Measurements from ENCODE around the gene EML4.

Gene EML4

GRCh38 chr2:42186366-42186765, 17.2 kb downstream of the EML4 start:
- peaks cover 15 to 50% of the 10 kb centered on the region in 2 donors for H3K4me1 ChIP-seq (ENCODE audit: control insufficient read depth in 1 of 2, insufficient read depth in 2 of 2, low read length in 2 of 2)
- no peaks in the 10 kb centered on the region for H3K9me3 ChIP-seq (ENCODE audit: control insufficient read depth in 1 of 2, low read length in 2 of 2)
- H3K27ac ChIP-seq (ENCODE audit: low read depth, low read length), result no peak overlapping the region
- no peaks in the 10 kb centered on the region for H3K27me3 ChIP-seq (ENCODE audit: control insufficient read depth in 1 of 2, insufficient read depth in 2 of 2, low read length in 2 of 2)
- H3K4me3 ChIP-seq (ENCODE audit: low read depth in 1 of 2, low read length in 2 of 2), result no peak overlapping the region
- peaks cover 0 to 3% of the 10 kb centered on the region in 2 donors for H3K36me3 ChIP-seq (ENCODE audit: control insufficient read depth in 1 of 2, insufficient read depth in 2 of 2, low read length in 2 of 2)
- H3K9ac ChIP-seq (ENCODE audit: low read depth in 1 of 2, low read length in 2 of 2), result no peak overlapping the region

- Histone ChIP-seq H3K36me3 (ENCODE audit: control insufficient read depth in 1 of 2, insufficient read depth in 2 of 2, low read length in 2 of 2) (no peaks in the 10 kb centered on the region), H3K9me3 (ENCODE audit: control insufficient read depth in 1 of 2, low read length in 2 of 2) (no peaks in the 10 kb centered on the region), H3K27ac (ENCODE audit: low read depth, low read length) (no peak overlapping the region), H3K4me3 (ENCODE audit: low read depth in 1 of 2, low read length in 2 of 2) (no peak overlapping the region), H3K4me1 (ENCODE audit: control insufficient read depth in 1 of 2, insufficient read depth in 2 of 2, low read length in 2 of 2) (peaks cover 15 to 50% of the 10 kb centered on the region in 2 donors), H3K9ac (ENCODE audit: low read depth in 1 of 2, low read length in 2 of 2) (no peak overlapping the region), H3K27me3 (ENCODE audit: control insufficient read depth in 1 of 2, insufficient read depth in 2 of 2, low read length in 2 of 2) (no peaks in the 10 kb centered on the region)
Measured at GRCh38 chr2:42186945-42187632, 17.9 kb downstream of the EML4 start.

- H3K9me3 ChIP-seq (ENCODE audit: control insufficient read depth in 1 of 2, low read length in 2 of 2), result no peaks in the 10 kb centered on the region
- H3K9ac ChIP-seq (ENCODE audit: low read depth in 1 of 2, low read length in 2 of 2), result no peak overlapping the region
- no peak overlapping the region for H3K27ac ChIP-seq (ENCODE audit: low read depth, low read length)
- peaks cover 16 to 49% of the 10 kb centered on the region in 2 donors for H3K4me1 ChIP-seq (ENCODE audit: control insufficient read depth in 1 of 2, insufficient read depth in 2 of 2, low read length in 2 of 2)
- H3K36me3 ChIP-seq (ENCODE audit: control insufficient read depth in 1 of 2, insufficient read depth in 2 of 2, low read length in 2 of 2), result no peaks in the 10 kb centered on the region
- no peaks in the 10 kb centered on the region for H3K27me3 ChIP-seq (ENCODE audit: control insufficient read depth in 1 of 2, insufficient read depth in 2 of 2, low read length in 2 of 2)
- H3K4me3 ChIP-seq (ENCODE audit: low read depth in 1 of 2, low read length in 2 of 2), result no peak overlapping the region
Measured at GRCh38 chr2:42187886-42188285, 18.7 kb downstream of the EML4 start.

GRCh38 chr2:42189235-42189566, 20.0 kb downstream of the EML4 start:
- Histone ChIP-seq H3K27me3 (ENCODE audit: control insufficient read depth in 1 of 2, insufficient read depth in 2 of 2, low read length in 2 of 2) (no peaks in the 10 kb centered on the region), H3K27ac (ENCODE audit: low read depth, low read length) (no peak overlapping the region), H3K4me3 (ENCODE audit: low read depth in 1 of 2, low read length in 2 of 2) (no peak overlapping the region), H3K36me3 (ENCODE audit: control insufficient read depth in 1 of 2, insufficient read depth in 2 of 2, low read length in 2 of 2) (no peaks in the 10 kb centered on the region), H3K9me3 (ENCODE audit: control insufficient read depth in 1 of 2, low read length in 2 of 2) (no peaks in the 10 kb centered on the region), H3K4me1 (ENCODE audit: control insufficient read depth in 1 of 2, insufficient read depth in 2 of 2, low read length in 2 of 2) (peaks cover 23 to 52% of the 10 kb centered on the region in 2 donors), H3K9ac (ENCODE audit: low read depth in 1 of 2, low read length in 2 of 2) (no peak overlapping the region)

GRCh38 chr2:42190191-42190590, 21.0 kb downstream of the EML4 start:
- H3K27ac ChIP-seq (ENCODE audit: low read depth, low read length), result no peak overlapping the region
- H3K4me1 ChIP-seq (ENCODE audit: control insufficient read depth in 1 of 2, insufficient read depth in 2 of 2, low read length in 2 of 2), result peaks cover 27 to 55% of the 10 kb centered on the region in 2 donors
- H3K4me3 ChIP-seq (ENCODE audit: low read depth in 1 of 2, low read length in 2 of 2), result no peak overlapping the region
- no peaks in the 10 kb centered on the region for H3K9me3 ChIP-seq (ENCODE audit: control insufficient read depth in 1 of 2, low read length in 2 of 2)
- H3K27me3 ChIP-seq (ENCODE audit: control insufficient read depth in 1 of 2, insufficient read depth in 2 of 2, low read length in 2 of 2), result no peaks in the 10 kb centered on the region
- no peaks in the 10 kb centered on the region for H3K36me3 ChIP-seq (ENCODE audit: control insufficient read depth in 1 of 2, insufficient read depth in 2 of 2, low read length in 2 of 2)
- H3K9ac ChIP-seq (ENCODE audit: low read depth in 1 of 2, low read length in 2 of 2), result no peak overlapping the region

- Histone ChIP-seq H3K27me3 (ENCODE audit: control insufficient read depth in 1 of 2, insufficient read depth in 2 of 2, low read length in 2 of 2) (no peaks in the 10 kb centered on the region), H3K9ac (ENCODE audit: low read depth in 1 of 2, low read length in 2 of 2) (no peak overlapping the region)
Measured at GRCh38 chr2:42191285-42192009, 22.3 kb downstream of the EML4 start.

GRCh38 chr2:42192010-42192373, 22.8 kb downstream of the EML4 start:
- no peak overlapping the region for H3K4me3 ChIP-seq (ENCODE audit: low read depth in 1 of 2, low read length in 2 of 2)
- no peak overlapping the region for H3K9ac ChIP-seq (ENCODE audit: low read depth in 1 of 2, low read length in 2 of 2)
- no peaks in the 10 kb centered on the region for H3K36me3 ChIP-seq (ENCODE audit: control insufficient read depth in 1 of 2, insufficient read depth in 2 of 2, low read length in 2 of 2)
- no peaks in the 10 kb centered on the region for H3K27me3 ChIP-seq (ENCODE audit: control insufficient read depth in 1 of 2, insufficient read depth in 2 of 2, low read length in 2 of 2)
- H3K4me1 ChIP-seq (ENCODE audit: control insufficient read depth in 1 of 2, insufficient read depth in 2 of 2, low read length in 2 of 2), result peaks cover 34 to 58% of the 10 kb centered on the region in 2 donors
- no peaks in the 10 kb centered on the region for H3K9me3 ChIP-seq (ENCODE audit: control insufficient read depth in 1 of 2, low read length in 2 of 2)
- no peak overlapping the region for H3K27ac ChIP-seq (ENCODE audit: low read depth, low read length)

More at GRCh38 chr2:42191285-42192009, 22.3 kb downstream of the EML4 start:
- H3K4me1 ChIP-seq (ENCODE audit: control insufficient read depth in 1 of 2, insufficient read depth in 2 of 2, low read length in 2 of 2), result peaks cover 29 to 55% of the 10 kb centered on the region in 2 donors
- no peak overlapping the region for H3K4me3 ChIP-seq (ENCODE audit: low read depth in 1 of 2, low read length in 2 of 2)
- H3K9me3 ChIP-seq (ENCODE audit: control insufficient read depth in 1 of 2, low read length in 2 of 2), result no peaks in the 10 kb centered on the region
- H3K27ac ChIP-seq (ENCODE audit: low read depth, low read length), result peak overlapping the region; percentile 42
- no peaks in the 10 kb centered on the region for H3K36me3 ChIP-seq (ENCODE audit: control insufficient read depth in 1 of 2, insufficient read depth in 2 of 2, low read length in 2 of 2)

- H3K9ac ChIP-seq (ENCODE audit: low read depth in 1 of 2, low read length in 2 of 2), result no peak overlapping the region
- no peaks in the 10 kb centered on the region for H3K36me3 ChIP-seq (ENCODE audit: control insufficient read depth in 1 of 2, insufficient read depth in 2 of 2, low read length in 2 of 2)
- H3K4me3 ChIP-seq (ENCODE audit: low read depth in 1 of 2, low read length in 2 of 2), result no peak overlapping the region
- H3K27ac ChIP-seq (ENCODE audit: low read depth, low read length), result no peak overlapping the region
- no peaks in the 10 kb centered on the region for H3K9me3 ChIP-seq (ENCODE audit: control insufficient read depth in 1 of 2, low read length in 2 of 2)
- peaks cover 37 to 64% of the 10 kb centered on the region in 2 donors for H3K4me1 ChIP-seq (ENCODE audit: control insufficient read depth in 1 of 2, insufficient read depth in 2 of 2, low read length in 2 of 2)
- no peaks in the 10 kb centered on the region for H3K27me3 ChIP-seq (ENCODE audit: control insufficient read depth in 1 of 2, insufficient read depth in 2 of 2, low read length in 2 of 2)
Measured at GRCh38 chr2:42192652-42193566, 23.8 kb downstream of the EML4 start.

GRCh38 chr2:42193722-42194187, 24.6 kb downstream of the EML4 start:
- H3K9ac ChIP-seq (ENCODE audit: low read depth in 1 of 2, low read length in 2 of 2), result no peak overlapping the region
- peaks cover 41 to 68% of the 10 kb centered on the region in 2 donors for H3K4me1 ChIP-seq (ENCODE audit: control insufficient read depth in 1 of 2, insufficient read depth in 2 of 2, low read length in 2 of 2)
- no peak overlapping the region for H3K27ac ChIP-seq (ENCODE audit: low read depth, low read length)

GRCh38 chr2:42194428-42194827, 25.3 kb downstream of the EML4 start:
- no peak overlapping the region for H3K4me3 ChIP-seq (ENCODE audit: low read depth in 1 of 2, low read length in 2 of 2)
- H3K9ac ChIP-seq (ENCODE audit: low read depth in 1 of 2, low read length in 2 of 2), result no peak overlapping the region
- no peaks in the 10 kb centered on the region for H3K36me3 ChIP-seq (ENCODE audit: control insufficient read depth in 1 of 2, insufficient read depth in 2 of 2, low read length in 2 of 2)
- H3K4me1 ChIP-seq (ENCODE audit: control insufficient read depth in 1 of 2, insufficient read depth in 2 of 2, low read length in 2 of 2), result peaks cover 46 to 75% of the 10 kb centered on the region in 2 donors
- H3K27ac ChIP-seq (ENCODE audit: low read depth, low read length), result no peak overlapping the region
- no peaks in the 10 kb centered on the region for H3K27me3 ChIP-seq (ENCODE audit: control insufficient read depth in 1 of 2, insufficient read depth in 2 of 2, low read length in 2 of 2)
- no peaks in the 10 kb centered on the region for H3K9me3 ChIP-seq (ENCODE audit: control insufficient read depth in 1 of 2, low read length in 2 of 2)

More at GRCh38 chr2:42193722-42194187, 24.6 kb downstream of the EML4 start:
- H3K36me3 ChIP-seq (ENCODE audit: control insufficient read depth in 1 of 2, insufficient read depth in 2 of 2, low read length in 2 of 2), result no peaks in the 10 kb centered on the region
- no peaks in the 10 kb centered on the region for H3K9me3 ChIP-seq (ENCODE audit: control insufficient read depth in 1 of 2, low read length in 2 of 2)
- H3K27me3 ChIP-seq (ENCODE audit: control insufficient read depth in 1 of 2, insufficient read depth in 2 of 2, low read length in 2 of 2), result no peaks in the 10 kb centered on the region
- H3K4me3 ChIP-seq (ENCODE audit: low read depth in 1 of 2, low read length in 2 of 2), result no peak overlapping the region
